Activated naive CD8-positive, alpha-beta T cell (primary cell): ENCODE results near the gene LRMDA.

Source experiments
- H3K27ac Mint-ChIP-seq: one replicate; pipeline ENCODE4 v1.8.0; 2021; ENCODE audit warnings: mixed read lengths
- H3K27me3 Mint-ChIP-seq: one replicate; pipeline ENCODE4 v1.8.0; 2021; ENCODE audit warnings: mixed read lengths
- H3K36me3 Mint-ChIP-seq: one replicate; pipeline ENCODE4 v1.8.0; 2021; ENCODE audit warnings: mixed read lengths
- H3K4me1 Mint-ChIP-seq: one replicate; pipeline ENCODE4 v1.8.0; 2021; ENCODE audit warnings: low read depth, mixed read lengths
- H3K4me3 Mint-ChIP-seq: one replicate; pipeline ENCODE4 v1.8.0; 2021; ENCODE audit warnings: mild to moderate bottlenecking, mixed read lengths
- H3K9me3 Mint-ChIP-seq: one replicate; pipeline ENCODE4 v1.8.0; 2021; ENCODE audit warnings: low read depth, mixed read lengths

LRMDA gene

DNA sequence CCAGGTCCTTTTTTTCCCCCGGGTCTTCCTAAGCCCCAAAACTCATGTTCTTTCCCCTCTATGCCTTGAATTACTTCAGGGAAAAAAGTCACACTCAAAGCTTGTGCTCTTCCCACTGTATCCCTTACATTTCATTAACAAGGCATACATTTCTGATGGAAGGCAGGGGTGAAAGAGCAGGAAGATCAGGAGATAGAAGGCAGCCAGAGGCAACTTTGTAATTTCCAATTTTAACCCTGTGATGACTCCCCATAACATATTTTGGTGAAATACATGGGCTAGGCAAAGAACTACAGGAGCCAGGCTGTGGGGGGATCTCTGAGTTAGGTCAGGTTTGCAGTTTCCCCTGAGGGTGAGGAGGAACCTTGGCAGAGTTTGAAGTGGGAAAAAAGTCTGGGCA is 635.0 kb downstream of the LRMDA start:
- Mint-ChIP-seq H3K4me1 (no peaks in the 10 kb centered on the region), H3K9me3 (no peaks in the 10 kb centered on the region), H3K27me3 (peaks cover 3% of the 10 kb centered on the region), H3K27ac (no peak overlapping the region), H3K4me3 (no peak overlapping the region), H3K36me3 (no peaks in the 10 kb centered on the region)

DNA sequence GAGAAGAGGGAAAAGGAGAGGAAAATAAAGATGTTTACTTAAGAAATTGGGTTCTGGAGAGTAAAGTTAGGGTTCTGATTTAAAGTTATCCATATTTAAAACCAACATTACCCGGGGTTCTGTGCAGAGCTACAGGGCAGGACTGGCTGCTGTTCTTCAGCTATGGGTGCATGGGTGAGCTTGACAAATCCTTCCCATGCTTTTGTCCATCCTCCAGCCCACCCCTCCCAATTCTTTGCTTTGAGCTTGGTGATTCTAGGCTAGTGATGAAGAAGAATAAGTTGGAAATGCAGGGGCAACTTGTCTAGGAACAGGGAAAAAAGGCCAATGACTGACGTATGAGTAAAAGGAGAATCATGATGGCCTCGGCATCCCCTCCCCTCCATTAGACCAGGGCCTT is 636.0 kb downstream of the LRMDA start:
- no peaks in the 10 kb centered on the region for H3K36me3 Mint-ChIP-seq
- H3K4me3 Mint-ChIP-seq = no peak overlapping the region
- H3K27ac Mint-ChIP-seq = no peak overlapping the region
- no peaks in the 10 kb centered on the region for H3K4me1 Mint-ChIP-seq
- peaks cover 3% of the 10 kb centered on the region for H3K27me3 Mint-ChIP-seq
- H3K9me3 Mint-ChIP-seq = no peaks in the 10 kb centered on the region

DNA sequence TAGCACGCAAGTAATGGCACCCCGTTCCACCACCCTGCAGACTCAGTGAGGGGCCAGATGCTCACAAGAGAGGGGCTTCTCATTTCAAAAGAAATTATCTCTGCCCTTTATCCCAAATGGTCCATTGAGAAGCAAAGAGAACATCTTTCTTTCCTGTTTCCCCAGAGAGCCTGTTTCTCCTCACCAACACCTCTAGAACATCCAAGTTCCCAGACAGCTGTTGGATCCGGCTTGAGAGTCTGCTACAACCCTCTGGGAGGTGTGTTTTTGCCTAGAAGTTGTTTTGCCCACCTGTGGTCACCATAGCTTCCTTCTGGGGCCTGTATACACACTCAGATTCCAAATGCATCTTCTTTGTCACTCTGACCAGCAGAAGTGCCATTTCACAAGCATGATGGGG is 637.4 kb downstream of the LRMDA start:
- H3K9me3 Mint-ChIP-seq = no peaks in the 10 kb centered on the region
- no peaks in the 10 kb centered on the region for H3K36me3 Mint-ChIP-seq
- no peaks in the 10 kb centered on the region for H3K4me1 Mint-ChIP-seq
- peaks cover 3% of the 10 kb centered on the region for H3K27me3 Mint-ChIP-seq
- no peak overlapping the region for H3K4me3 Mint-ChIP-seq
- no peak overlapping the region for H3K27ac Mint-ChIP-seq

DNA sequence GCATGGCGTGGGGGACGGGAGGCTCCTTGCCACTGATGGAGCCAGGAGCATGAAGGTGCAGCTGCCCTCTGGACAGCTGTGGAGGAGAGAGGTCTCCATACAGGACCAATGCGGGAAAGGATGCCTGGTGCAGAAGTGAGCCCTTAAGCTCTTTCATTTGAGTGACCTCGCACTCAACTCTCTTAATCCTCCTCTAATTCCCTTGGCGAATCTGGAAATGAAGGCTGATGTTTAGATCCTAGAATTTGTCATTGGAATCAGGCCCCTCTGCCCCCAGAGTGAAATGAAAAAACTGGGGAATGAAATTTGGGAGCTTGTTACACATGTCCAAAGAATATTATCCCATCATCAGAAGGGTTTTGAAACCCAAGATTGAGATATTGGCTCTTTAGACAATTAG is 639.5 kb downstream of the LRMDA start:
- Mint-ChIP-seq H3K9me3 (no peaks in the 10 kb centered on the region), H3K27ac (no peak overlapping the region), H3K36me3 (no peaks in the 10 kb centered on the region), H3K4me1 (no peaks in the 10 kb centered on the region), H3K4me3 (no peak overlapping the region), H3K27me3 (peaks cover 3% of the 10 kb centered on the region)

DNA sequence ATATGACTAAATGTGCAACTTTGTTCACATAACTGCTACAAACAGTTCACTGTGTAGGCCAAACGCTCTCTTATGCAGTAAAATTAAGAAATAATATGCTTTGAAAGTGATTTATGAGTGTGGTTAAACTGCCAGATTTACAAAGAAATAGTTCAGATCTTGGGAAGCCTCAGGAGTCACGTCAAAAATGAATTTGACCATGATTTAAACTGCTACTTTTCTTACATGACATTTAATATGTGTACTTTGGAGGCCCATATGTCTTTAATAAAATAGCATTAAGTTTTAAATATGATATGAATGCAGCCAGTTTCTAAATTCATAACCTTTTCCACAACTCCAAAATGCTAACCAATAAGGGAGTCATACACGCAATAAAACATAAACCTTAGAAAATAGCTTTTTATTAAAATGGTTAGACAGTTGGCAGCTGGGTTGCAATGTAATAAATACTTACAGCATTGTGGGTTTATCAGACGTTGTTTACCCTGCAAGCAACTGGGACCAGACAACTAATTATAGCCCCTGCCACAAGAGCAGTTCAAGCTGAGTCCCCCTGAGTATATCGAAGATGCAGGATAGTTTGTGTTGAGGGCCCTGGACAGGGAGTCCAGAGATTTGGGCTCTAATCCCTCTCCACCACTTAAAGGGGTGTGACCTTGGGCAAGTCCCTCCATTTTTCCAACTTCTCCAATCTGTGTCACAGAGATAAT is 640.4 kb downstream of the LRMDA start:
- H3K36me3 Mint-ChIP-seq = no peaks in the 10 kb centered on the region
- no peaks in the 10 kb centered on the region for H3K9me3 Mint-ChIP-seq
- peaks cover 3% of the 10 kb centered on the region for H3K27me3 Mint-ChIP-seq
- H3K27ac Mint-ChIP-seq = no peak overlapping the region
- no peak overlapping the region for H3K4me3 Mint-ChIP-seq
- no peaks in the 10 kb centered on the region for H3K4me1 Mint-ChIP-seq

DNA sequence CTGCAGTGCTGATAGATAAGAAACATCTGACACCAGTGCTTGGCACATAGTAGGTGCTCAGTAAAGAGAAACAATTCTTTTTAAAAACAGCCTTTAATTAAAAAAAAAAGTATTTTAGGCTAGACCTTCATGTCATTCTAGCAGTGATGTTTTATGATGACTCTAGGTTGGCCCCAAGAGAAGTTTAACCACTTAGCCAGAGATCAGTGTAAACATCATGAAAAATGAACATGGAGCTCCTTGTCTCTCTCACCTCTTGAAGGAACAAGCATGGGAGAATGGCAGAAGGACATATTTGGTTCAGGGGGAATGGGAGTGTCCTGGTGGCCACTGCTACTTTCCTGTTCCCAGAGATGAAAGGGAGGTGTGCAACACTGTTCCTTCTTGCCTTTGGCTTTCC is 641.0 kb downstream of the LRMDA start:
- H3K9me3 Mint-ChIP-seq = no peaks in the 10 kb centered on the region
- no peak overlapping the region for H3K27ac Mint-ChIP-seq
- H3K36me3 Mint-ChIP-seq = no peaks in the 10 kb centered on the region
- H3K4me1 Mint-ChIP-seq = no peaks in the 10 kb centered on the region
- H3K27me3 Mint-ChIP-seq = peaks cover 3% of the 10 kb centered on the region
- H3K4me3 Mint-ChIP-seq = no peak overlapping the region

DNA sequence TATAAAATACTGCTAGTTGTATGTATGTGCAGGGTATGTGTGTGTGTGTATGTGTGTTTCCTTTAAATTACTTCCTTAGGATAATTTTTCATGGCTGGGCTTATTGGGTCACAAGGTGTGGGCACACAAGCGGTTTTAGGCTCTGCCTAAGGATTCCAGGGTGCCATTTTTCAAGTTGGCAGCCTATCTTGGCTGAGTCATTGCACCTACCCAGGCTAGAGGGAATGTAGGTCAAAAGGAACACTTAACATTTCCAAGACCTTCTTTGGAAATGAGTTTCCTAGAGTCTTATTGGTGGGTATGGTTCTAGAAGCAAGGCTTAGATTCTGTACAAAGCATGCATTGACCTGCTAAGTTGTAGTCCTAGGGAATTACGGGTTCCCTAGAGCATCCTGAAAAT is 642.1 kb downstream of the LRMDA start:
- Mint-ChIP-seq H3K9me3 (no peaks in the 10 kb centered on the region), H3K27me3 (peaks cover 3% of the 10 kb centered on the region), H3K4me3 (no peak overlapping the region), H3K27ac (no peak overlapping the region), H3K4me1 (no peaks in the 10 kb centered on the region), H3K36me3 (no peaks in the 10 kb centered on the region)

DNA sequence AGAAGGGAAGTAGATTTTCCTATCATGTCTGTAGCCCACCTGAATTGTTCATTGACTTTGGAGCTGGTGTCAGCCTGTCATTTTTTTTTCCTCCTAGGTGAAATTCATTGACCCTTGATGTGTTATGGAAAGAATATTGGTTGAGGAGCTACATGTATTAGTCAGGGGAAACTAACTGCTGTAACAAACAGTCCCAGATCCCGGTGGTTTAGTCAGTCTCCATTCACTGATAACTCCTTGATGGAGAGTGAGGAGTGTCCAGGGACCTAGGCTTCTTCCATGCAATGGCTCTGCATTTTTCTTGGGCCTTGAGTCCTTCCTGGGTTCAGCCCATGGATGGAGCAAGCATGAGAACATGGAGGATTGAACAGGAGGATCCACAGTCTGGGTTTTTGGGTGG is 643.2 kb downstream of the LRMDA start:
- Mint-ChIP-seq H3K4me3 (no peak overlapping the region), H3K27ac (no peak overlapping the region), H3K9me3 (no peaks in the 10 kb centered on the region), H3K4me1 (no peaks in the 10 kb centered on the region), H3K27me3 (peaks cover 3% of the 10 kb centered on the region), H3K36me3 (no peaks in the 10 kb centered on the region)

DNA sequence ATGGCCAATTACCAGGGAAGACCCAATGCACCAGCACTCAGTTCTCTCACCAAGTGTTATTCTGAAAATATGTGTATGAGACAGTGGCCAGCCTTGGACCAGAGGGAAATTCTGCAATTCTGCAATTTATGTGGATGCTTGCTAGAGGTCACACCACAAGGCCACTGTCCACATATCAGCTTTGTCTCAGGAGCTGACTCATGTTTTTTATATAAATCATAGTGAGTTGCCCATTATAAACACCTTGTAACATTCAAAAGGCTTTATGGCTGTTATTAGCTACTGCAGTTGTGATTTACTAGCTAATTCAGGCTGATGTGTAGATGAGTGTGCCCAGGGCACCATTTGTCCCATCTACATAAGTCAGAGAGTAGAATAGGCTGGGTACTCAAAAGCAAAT is 649.0 kb downstream of the LRMDA start:
- H3K27me3 Mint-ChIP-seq = no peaks in the 10 kb centered on the region
- no peak overlapping the region for H3K27ac Mint-ChIP-seq
- no peaks in the 10 kb centered on the region for H3K9me3 Mint-ChIP-seq
- no peaks in the 10 kb centered on the region for H3K4me1 Mint-ChIP-seq
- no peak overlapping the region for H3K4me3 Mint-ChIP-seq
- H3K36me3 Mint-ChIP-seq = no peaks in the 10 kb centered on the region

DNA sequence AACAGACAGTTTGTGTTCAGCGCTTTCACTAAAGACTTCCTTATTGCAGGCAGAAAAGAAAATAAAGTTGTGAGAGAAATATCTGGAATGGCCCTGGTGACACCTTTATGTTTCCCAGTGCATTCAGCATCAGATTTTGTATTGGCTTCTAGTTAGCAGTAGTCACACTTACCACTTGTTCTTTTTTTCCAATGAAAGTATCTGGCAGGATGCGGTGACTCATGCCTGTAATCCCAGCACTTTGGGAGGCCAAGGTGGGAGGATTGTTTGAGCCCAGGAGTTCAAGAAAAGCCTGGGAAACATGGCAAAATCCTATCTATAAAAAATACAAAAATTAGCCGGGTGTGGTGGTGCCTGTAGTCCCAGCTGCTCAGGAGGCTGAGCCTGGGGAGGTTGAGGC is 649.6 kb downstream of the LRMDA start:
- H3K27ac Mint-ChIP-seq = no peak overlapping the region
- no peak overlapping the region for H3K4me3 Mint-ChIP-seq
- H3K4me1 Mint-ChIP-seq = no peaks in the 10 kb centered on the region
- no peaks in the 10 kb centered on the region for H3K9me3 Mint-ChIP-seq
- H3K27me3 Mint-ChIP-seq = no peaks in the 10 kb centered on the region
- no peaks in the 10 kb centered on the region for H3K36me3 Mint-ChIP-seq

DNA sequence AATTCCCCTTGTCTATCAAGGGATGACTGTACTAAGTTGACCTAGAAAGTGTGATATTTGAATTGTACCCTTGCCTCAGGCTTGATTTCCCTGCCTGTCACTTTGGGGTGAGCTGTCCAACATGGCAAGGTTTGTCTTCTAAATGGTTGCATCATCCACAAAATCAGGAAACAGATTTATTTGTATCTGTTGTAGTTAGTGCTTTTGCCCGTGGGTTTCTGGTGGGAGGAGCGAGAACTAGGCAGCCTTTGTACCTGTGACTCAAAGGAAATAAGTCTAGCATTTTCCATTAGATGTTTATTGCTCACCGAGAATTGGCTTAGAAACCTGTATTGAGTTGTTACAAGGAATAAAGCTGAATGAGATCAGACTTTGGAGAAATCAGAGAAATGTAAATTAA is 650.8 kb downstream of the LRMDA start:
- no peak overlapping the region for H3K27ac Mint-ChIP-seq
- H3K9me3 Mint-ChIP-seq = no peaks in the 10 kb centered on the region
- no peaks in the 10 kb centered on the region for H3K4me1 Mint-ChIP-seq
- H3K4me3 Mint-ChIP-seq = no peak overlapping the region
- no peaks in the 10 kb centered on the region for H3K27me3 Mint-ChIP-seq
- H3K36me3 Mint-ChIP-seq = no peaks in the 10 kb centered on the region

DNA sequence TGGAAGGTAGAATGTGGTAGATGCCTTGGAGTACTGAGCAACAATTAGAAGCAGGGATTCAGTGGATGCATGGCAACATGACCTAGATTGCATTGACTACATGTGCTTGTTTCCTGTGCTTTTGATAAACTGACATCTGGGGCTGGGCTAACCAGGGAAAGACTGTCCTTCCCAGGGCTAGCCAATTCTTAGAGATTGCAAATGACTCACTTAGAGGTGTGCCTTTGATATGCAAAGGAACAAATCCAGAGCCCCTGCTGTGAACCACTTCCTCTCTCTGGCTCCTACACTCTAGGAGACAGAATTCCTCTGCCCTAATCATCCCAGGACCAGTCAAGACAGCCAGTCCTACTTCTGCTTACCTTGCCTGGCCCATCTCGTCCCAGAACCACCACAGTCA is 651.5 kb downstream of the LRMDA start:
- Mint-ChIP-seq H3K9me3 (no peaks in the 10 kb centered on the region), H3K27me3 (no peaks in the 10 kb centered on the region), H3K27ac (no peak overlapping the region), H3K36me3 (no peaks in the 10 kb centered on the region), H3K4me3 (no peak overlapping the region), H3K4me1 (no peaks in the 10 kb centered on the region)

DNA sequence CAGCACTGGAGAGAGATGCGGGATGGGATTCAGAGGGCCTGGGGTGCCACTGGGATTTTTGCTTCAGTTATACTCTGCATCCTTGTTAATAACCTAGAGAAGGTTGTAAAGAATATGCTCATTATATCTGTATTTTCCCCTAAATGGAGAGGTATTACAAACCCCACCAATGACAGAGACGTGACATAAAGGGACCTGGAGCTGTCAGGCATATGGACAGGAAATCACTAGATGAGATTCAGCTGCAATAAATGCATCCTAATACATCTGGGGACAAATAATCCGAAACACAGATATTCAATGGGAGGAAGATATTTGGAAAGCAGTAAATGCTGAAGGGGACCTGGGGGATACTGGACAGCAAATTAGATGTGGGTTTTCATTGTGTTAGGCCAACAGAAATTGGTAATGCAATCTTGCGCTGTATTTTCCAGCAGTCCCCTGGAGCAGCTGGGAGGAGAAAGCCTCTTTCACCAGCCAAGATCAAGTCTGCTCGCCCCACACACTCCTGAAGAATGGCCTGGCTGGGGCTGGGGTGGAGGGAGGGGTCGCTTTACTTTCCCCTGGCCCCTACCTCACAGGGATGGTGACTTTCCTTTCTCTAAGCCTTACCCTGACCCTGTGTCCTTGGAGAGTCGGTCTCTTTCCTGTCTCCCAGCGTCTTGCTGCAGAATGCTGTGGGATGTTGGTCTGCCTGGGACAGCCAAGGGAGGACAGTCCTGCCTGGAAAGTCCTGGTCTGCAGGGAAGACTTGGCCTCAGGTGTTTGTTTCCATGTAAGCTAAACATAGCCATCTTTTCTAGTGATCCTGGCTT is 653.8 kb downstream of the LRMDA start:
- Mint-ChIP-seq H3K36me3 (no peaks in the 10 kb centered on the region), H3K4me1 (no peaks in the 10 kb centered on the region), H3K4me3 (no peak overlapping the region), H3K27me3 (peaks cover 2% of the 10 kb centered on the region), H3K9me3 (no peaks in the 10 kb centered on the region), H3K27ac (no peak overlapping the region)

DNA sequence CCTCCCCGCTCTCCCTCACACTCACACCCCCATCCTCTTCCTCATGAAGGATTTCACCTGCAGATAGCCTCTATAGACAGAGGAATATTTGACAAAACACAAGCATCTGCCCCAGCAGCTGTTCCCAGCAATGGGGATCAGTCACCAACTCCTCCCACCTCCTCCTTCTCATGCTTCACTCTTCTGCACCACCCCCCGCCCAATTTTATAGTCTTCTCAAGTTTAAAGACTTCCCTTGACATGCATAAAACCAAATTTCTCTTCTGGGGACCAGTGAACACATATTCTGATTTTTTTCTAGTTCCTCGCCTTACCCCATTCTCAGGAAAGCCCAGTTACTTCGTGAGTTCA is 654.4 kb downstream of the LRMDA start:
- H3K27me3 Mint-ChIP-seq = peaks cover 2% of the 10 kb centered on the region
- no peaks in the 10 kb centered on the region for H3K4me1 Mint-ChIP-seq
- H3K9me3 Mint-ChIP-seq = no peaks in the 10 kb centered on the region

DNA sequence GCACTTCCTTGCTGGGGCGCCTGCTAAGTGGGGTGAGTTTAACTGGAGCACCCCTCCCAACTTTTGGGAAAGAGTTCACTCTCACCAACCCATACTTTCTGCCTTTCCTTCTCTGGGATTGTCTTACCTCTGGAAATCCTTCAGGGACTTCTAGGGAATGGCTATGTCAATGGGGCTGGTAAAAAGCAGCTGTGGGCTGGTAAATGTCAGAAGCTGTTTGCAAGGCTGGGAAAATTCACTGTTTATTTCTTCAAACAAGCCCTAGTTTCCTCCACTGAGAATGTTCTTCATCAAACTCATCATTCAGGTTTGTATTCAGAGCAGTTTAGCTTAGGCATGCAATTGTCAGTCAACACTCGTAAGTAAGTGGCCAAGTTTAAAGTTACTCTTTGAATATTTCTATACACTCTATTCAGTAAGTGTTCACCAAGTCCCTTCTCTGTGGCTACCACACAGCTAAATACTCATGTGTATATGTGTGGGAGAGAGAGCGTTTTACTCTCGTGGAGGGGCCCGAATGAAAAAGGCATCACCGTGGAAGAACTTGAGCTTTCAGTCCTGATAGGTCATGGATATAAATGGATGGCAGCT is 654.8 kb downstream of the LRMDA start:
- Mint-ChIP-seq H3K4me1 (no peaks in the 10 kb centered on the region), H3K27ac (no peak overlapping the region), H3K9me3 (no peaks in the 10 kb centered on the region), H3K36me3 (no peaks in the 10 kb centered on the region), H3K27me3 (peaks cover 2% of the 10 kb centered on the region), H3K4me3 (no peak overlapping the region)

More for the DNA sequence above, 654.4 kb downstream of the LRMDA start:
- Mint-ChIP-seq H3K27ac (no peak overlapping the region), H3K4me3 (no peak overlapping the region), H3K36me3 (no peaks in the 10 kb centered on the region)
